NCI-H2196 treated with DMSO at 0.1 percent for 48 hours (cell line): ENCODE results near the gene HDAC4.

ENCODE experiments used
- DNase-seq: peaks from one replicate; lab custom pipeline; 2025; ENCODE audit not compliant: unreplicated experiment; lab: John Stamatoyannopoulos, UW

Gene HDAC4

DNA sequence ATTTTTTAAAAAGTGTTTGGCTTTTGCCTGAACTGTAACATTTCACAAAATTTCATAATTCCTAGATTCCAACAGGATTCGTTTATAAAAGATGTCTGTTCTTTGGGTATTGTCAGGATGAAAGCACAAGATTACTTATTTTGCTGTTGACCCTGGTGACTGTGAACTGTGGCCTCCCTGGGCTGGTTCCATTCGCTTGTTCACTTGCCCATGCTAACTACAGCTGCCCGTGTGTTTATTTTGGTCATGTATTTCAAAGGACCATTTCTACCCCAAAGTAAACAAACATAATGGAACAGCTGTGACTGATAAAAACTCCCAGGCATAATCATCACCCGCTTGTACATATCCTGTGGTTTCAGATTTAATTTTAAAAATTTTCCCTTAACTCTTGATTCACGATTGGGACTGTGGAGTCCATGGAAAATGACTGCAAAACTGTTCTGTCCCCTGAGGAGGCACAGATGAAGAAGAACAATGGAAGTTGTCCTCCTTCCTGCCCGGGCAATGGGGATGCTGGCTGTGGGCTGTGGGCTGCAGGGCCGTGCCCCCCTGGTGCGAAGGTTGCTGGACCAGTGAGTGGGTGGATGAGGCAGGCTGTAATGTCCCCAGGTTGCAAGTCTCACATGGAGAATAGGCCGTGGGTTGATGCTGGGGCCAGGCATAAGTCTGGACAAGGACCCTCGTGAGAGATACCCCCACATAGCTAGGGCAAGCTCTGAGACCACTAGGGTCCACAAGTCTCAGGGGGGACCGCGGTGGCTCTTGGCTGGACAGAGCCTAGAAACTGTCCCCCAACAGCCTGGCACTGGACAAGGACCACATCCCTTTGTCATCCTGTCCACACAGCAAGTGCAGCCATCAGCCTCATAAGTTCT is 28.9 kb upstream of the HDAC4 start:
- peak; percentile 5 for DNase-seq

DNA sequence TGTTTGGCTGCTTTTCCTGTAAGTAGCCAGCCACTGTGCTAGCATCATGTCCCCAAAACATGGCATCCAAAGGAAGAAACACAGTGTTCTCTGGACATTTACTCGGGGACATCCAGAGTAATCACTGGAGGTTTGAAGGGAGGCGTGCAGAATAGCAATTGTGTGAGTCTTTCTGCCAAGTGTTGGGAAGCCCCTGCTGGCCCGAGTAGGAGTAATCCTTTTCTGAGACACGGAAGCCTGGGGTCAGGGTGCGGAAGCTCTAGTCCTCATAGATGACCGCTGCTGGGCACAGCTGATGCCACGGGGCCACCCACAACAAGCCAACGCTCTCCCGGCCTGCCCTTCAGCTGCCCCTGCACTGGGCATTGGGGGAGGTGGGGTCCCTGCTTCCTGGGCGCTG is 24.8 kb upstream of the HDAC4 start:
- DNase-seq = no peak

GRCh38 chr2:239424337-239425045 is 23.7 kb upstream of the HDAC4 start:
- no peak for DNase-seq

- DNase-seq = no peak
Measured at GRCh38 chr2:239423551-239423950, 22.7 kb upstream of the HDAC4 start.

GRCh38 chr2:239421851-239422250 is 21.0 kb upstream of the HDAC4 start:
- DNase-seq = no peak

GRCh38 chr2:239420082-239420481 is 19.3 kb upstream of the HDAC4 start:
- DNase-seq = no peak

- no peak for DNase-seq
Measured at GRCh38 chr2:239418918-239419317, 18.1 kb upstream of the HDAC4 start.

DNA sequence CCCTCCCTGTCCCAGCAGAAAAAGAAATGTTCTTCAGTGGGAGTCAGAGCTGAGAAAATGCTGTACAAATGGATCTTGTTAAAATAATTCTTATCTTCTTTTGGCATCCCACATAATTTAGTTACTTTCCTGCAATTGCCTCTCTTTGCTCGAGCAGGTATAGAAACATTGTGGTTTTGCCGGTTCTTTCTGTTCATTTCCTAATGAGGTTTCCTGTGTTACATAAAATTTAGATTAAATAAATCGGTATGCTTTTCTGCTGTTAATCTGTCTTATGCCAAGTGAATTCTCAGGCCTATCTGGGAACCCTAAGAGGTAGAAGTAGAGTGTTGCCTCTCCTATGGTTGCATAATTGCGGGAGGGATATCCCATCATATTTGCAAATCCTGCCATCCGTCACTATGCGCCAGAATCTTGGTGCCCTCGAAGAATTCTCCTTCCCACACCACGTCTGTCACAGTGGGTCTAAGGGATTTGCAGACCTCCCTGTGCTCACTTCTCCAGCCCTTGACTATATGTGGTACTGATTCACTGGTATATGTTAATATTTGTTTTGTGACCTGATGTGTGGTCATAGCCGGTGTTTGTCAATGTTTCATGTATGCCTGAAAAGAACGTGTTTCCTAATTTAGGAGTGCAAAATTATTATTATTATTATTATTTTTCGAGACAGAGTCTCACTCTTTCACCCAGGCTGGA is 12.2 kb upstream of the HDAC4 start:
- DNase-seq = no peak

DNA sequence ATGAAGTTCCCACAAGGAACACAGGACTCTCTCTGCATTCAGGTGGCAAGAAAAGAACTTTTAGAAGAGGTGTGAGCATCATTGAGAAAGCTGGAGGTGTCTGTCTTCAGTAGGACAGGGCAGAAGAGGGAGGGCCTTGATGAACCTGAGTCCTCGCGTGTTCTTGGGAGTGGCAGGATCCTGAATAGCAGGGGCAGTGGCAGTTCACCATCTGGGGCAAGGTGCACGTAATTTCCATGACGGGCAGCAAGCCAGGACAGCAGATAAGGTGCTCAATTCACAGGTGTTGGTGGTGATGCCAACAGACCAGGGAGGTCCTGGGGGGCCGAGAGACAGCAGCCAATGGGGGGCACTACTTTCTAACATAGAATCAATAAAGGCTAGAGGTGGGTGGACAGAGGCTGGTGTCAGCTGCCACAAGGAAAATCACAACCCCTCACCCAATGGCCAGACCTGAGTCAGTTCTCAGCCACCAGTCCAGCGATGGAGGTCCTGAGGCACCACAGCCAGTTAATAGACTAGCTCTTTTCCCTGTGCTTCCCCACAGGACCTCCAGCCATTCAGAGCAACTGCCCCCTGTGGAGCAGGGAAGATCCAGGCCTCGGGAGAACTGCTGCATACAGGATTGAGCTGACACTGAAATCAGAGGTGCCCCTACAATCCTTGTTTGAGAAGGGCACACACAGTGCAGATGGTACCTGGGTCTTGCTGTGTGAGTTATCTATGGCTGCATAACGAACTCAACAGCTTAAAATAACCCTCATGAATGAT is 10.9 kb upstream of the HDAC4 start:
- DNase-seq = no peak

DNA sequence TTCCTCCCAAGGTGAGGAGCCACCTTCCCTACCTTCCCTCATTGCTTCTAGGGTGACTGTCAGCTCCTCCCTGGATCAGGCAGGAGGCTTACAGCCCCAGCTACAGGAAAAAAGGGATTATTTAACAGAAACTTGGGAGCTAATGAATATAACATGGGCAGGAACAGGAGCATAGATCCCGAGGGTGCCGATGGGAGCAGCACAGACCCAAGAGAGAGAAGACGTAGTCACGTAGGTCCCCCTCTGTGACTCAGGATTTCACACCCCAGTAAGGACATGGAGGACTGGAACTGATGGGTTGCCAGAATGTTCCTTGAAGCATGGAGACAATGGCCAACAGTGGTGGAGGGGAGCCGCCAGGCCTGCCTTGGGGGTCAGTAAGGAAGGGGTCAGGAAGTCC is 10.3 kb upstream of the HDAC4 start:
- DNase-seq = no peak

DNA sequence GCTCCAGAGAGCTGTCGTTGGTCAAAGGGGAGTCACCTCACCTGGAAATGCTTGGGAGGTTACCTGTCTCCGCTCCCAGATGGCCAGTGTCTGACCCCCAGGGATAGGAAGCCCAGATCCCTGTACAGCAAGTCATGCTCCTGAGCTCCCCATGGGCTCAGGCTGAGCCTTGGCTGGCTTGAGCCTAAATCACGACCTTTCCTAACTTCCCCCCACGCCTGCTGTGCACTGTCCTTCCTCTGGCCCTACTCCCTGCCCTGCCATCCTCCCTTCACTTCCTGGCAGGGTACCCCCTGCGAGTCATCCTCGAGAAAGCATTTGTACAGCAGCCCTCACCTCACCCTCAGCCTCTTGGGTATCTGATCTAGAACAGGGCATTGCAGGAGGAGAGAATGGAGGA is 9.2 kb upstream of the HDAC4 start:
- DNase-seq = no peak

GRCh38 chr2:239407112-239407511 is 6.3 kb upstream of the HDAC4 start:
- no peak for DNase-seq

DNA sequence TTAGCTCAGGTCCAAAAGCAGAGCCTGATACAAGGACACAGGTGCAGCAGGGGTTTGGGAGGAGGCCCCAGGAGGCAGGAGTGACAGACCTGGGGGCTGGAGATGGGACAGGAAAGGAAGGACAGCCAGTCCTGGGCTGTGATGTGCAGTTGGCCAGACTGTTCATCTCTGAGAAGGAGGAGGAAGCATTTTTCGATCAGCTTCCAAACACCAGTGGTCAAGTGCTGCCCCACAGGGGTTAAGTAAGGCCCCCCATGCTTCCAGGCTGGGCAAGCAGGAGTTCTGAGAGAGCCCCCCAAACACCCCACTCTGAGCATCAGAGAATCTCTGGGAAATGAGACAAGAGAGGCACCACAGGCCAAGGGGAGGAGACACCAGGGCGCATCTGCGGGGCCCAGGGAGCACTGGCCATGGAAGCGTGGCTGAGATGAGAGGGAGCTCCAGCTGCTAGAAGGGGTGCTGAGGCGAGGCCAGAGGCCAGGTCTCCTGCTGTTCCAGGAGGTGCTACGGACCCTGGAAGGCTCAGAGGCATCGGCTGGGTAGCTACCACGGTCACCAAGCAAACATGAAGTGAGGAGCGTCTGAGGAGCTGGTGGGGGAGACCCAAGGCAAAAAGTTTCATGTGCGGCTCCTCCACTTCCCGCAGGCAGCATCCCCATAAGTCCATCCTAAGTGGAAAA is 5.6 kb upstream of the HDAC4 start:
- no peak for DNase-seq

- no peak for DNase-seq
Measured at GRCh38 chr2:239405071-239405470, 4.3 kb upstream of the HDAC4 start.

GRCh38 chr2:239402666-239403065 is 1.8 kb upstream of the HDAC4 start:
- no peak for DNase-seq

DNA sequence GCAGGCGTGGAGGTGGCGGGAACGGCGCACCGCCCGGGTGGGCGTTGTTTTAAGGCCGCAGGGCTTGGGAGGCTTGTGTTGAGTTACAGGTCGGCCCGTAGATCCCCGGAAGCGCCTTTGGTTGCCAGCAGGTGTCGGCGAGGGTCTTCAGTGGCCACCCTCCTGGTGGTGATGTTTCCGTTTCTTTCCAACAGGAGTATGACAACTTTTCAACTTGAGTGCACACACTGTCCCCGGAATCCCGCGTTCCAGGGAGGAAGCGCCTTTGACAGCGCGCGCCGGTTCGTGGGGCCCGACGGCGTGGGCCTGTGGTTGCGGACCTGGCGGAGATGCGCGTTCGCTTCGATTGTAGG is 1.0 kb upstream of the HDAC4 start:
- DNase-seq = peak; percentile 55

- DNase-seq = peak; percentile 98
Measured at GRCh38 chr2:239401067-239401880, 454 bp upstream of the HDAC4 start.

- no peak for DNase-seq
Measured at GRCh38 chr2:239399921-239400595, 762 bp downstream of the HDAC4 start.

GRCh38 chr2:239399433-239399920 is 1.3 kb downstream of the HDAC4 start:
- DNase-seq = no peak
